HG03520 (cell line): Measurements from ENCODE around the gene RGL3.
"Not testable (repeated sequence)": the region's sequence is repeated elsewhere in the genome, so short reads cannot be mapped to it uniquely, and the experiment has no call there.

Source experiments
- ATAC-seq: cut with Tn5 transposase; IDR thresholded peaks from one replicate; pipeline ENCODE4 v1.9.1; 2021; ENCODE audit warnings: mild to moderate bottlenecking, moderate library complexity; ENCODE audit not compliant: unreplicated experiment

Gene RGL3

DNA sequence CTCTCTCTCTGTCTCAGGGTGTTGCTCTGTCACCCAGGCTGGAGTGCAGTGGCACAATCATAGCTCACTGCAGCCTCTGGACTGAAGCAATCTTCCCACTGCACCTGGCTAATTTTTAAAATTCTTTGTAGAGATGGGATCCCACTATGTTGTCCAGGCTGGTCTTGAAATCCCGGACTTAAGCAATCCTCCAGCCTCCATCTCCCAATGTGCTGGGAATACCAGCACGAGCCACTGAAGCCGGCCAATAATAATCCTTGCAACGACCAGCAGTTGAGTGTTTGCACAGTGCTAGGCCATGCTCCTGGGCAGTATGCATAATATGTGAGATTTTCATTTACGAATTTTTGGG lies 34.4 kb downstream of the RGL3 start:
- ATAC-seq = no peak

DNA sequence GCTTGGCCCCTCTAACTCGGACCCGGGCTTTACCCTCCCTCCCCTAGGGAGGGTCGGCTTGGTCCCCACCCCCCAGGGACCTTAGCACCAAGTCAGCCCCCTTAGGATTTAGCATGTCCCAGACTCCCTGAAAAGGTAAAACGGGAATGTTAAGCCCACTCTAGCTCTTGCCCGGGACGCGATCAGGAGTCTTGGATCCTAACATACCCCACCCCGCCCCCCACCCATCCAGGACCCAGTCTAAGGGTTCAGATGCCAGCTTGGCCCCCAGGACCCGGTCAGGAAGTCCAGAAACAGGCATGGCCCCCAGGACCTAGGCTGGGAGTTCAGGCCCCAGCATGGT lies 35.4 kb downstream of the RGL3 start:
- no peak for ATAC-seq

- ATAC-seq = no peak
Measured at GRCh38 chr19:11382898-11383705, 36.0 kb downstream of the RGL3 start.

DNA sequence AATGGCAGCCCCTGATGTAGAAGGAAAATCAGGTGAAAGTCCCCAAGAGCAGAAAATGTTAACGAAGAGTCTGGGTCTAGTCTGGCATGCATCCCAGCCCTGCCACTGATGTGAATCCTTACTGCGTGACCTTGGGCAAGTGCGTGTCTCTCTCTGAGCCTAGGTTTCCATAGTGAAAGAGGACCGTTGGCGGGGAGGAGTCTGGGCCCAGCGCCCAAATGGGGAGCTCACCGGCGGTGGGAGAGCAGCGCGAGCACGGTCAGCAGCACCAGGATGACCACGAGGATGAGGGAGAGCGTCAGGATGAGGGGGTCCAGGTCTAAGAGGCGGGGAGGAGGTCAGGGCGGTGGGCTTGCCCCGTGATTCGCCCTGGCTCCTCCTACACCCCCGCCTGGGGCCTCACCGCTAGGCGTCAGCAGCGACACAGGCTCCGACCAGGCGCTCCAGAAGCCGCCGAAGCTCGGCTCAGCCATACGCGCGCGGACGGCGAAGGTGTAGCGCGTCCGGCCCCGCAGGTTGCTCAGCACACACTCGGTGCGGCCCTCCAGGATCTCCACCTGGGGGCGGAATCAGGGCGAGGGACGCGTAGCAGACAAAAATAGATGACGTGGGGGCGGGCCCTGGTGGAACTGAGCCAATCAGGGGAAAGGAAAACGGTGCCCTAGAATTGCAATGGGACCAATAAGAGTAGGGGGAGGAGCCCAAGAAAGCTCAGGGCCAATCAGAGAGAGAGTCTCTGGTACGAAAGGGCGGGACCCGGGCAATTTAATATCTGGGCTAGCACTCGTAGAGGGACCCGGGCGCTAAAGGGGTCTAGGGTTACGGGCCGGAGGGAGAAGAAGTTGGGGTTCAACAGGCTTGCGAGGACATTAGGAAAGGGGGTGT lies 38.2 kb downstream of the RGL3 start:
- ATAC-seq = peak; percentile 63

DNA sequence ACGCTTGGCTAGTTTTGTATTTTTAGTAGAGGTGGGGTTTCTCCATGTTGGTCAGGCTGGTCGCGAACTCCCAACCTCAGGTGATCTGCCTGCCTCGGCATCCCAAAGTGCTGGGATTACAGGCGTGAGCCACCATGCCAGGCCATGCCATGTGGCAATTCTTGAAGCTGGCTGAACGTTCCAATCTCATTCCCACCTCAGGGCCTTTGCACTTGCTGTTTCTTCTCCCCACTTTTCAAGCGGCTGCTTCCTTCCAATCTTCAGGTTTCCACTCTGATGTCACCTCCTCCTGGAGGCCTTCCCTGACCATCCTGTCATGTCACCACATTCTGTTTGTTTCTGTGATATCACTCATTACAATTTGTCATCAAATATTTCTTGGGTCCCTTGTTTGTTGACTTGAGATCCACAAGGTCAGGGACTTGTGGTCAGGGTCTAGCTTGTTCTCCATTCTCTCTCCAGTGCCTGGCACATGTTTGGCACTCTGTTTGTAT lies 39.2 kb downstream of the RGL3 start:
- no peak for ATAC-seq

GRCh38 chr19:11379269-11379845 lies 39.8 kb downstream of the RGL3 start:
- not testable (repeated sequence) for ATAC-seq

DNA sequence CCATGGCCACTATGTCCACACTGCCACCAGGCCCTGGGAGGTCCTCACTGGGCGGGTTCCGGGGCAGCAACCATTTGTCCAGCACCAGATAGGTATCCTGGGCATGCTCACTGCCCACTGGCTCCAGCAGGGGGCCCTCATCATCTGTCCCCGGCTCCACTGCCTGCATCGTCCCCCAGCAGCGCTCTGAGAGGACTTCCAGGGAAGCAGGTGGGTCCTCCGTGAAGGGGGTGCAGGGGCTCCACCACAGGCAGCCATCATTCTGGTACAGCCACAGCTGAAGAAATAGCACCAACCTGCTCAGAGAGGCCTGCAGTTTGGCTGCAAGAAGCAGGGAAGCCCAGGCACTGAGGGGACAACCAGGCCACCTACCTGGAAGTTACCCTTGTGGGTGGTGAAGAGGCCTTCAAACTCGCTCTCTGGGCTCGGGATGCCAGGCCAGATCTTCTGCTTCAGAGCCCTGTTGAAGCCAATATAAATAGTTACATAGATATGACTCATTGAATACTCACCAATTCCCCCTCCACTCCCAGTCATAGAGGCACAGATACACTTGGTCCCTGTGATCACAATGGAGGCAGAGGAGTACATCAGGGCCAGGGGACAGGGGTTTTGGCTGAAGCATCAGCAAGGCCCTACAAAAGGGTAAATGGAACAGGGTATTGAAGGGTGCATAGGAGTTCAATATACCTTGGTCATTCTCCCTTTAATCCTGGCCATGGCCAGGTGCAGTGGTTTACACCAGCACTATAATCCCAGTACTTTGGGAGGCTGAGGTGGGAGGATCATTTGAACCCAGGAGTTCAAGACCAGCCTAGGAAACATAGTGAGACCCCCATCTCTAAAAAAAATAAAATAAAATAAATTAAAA lies 40.6 kb downstream of the RGL3 start:
- no peak for ATAC-seq

- no peak for ATAC-seq
Measured at GRCh38 chr19:11377756-11378155, 41.4 kb downstream of the RGL3 start.

DNA sequence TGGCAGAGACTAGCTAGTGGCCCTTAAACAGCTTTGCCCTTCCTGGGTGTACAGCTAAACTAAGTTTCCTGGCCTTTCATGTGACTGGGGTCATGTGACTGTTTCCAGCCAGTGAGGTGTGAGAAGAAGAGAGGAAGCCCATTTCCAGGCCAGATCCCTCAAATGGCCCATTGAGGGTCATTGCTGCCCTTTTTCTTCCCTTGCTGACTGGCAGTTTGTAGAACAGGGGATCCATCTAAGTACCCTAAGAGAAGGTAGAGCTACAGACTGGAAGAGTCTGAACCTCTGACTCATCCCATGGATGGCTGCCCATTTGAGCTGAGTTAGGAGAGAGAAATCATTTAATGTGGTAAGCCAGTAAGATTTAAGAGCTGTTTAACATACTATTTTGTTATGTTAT lies 41.9 kb downstream of the RGL3 start:
- ATAC-seq = no peak

DNA sequence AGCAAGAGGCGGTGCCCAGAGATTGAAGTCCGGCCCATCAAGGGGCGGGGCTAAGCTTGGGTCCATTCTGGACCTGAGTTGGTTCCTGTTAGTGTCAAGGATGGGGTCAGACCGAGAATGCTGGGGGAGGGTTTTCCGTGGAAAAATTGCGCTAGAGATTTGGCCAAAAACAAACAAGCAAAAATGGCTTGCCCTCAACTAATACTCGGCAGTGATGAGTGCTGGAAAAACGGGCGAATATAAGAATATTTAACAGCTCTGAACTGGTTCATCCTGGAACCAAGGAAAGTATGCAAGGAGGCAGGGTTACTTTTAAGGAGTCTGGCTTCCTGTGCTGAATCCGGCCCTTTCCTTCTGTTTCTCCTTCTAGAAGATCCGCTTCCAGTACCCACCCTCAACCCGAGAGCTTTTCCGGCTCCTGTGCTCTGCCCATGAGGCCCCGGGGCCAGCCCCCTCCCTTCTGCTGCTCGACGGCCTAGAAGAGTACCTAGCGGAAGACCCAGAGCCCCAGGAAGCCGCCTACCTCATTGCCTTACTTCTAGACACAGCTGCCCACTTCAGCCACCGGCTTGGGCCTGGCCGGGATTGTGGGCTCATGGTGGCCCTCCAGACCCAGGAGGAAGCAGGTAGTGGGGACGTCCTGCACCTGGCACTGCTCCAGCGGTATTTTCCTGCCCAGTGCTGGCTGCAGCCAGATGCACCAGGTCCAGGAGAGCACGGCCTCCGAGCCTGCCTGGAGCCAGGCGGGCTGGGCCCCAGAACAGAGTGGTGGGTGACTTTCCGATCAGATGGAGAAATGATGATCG lies 43.8 kb downstream of the RGL3 start:
- no peak for ATAC-seq

GRCh38 chr19:11374433-11375142 lies 44.5 kb downstream of the RGL3 start, which contains the start of gene SWSAP1:
Gene SWSAP1, plus strand, starts transcription at chr19:11374666. Its CDS starts 15 bp downstream, at chr19:11374681.
- ATAC-seq = peak; percentile 85

DNA sequence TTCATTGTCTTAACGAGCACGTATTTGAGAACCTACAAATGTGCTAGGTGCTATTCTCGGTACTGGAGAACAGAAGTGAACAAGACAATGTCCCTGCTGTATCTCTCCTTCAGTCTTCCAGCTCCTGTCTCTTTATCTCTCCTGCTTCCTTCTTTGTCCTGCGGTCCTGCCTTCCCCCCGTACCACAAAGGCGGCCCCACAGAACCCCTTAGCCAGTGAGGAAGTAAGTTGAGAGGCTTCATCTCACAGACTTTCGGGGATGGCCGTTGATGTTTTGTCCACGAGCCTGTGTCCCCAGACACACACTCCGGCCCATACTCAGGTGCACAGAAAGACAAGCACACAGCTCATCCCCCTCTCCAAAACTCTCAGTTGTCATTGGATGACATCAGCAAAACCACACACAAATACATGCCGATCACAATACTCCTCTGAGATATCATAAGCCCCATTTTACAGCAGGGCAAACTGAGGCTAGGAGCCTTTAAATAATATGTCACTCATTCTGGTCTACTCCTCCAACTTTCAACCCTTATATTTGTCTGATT lies 45.2 kb downstream of the RGL3 start:
- ATAC-seq = no peak

DNA sequence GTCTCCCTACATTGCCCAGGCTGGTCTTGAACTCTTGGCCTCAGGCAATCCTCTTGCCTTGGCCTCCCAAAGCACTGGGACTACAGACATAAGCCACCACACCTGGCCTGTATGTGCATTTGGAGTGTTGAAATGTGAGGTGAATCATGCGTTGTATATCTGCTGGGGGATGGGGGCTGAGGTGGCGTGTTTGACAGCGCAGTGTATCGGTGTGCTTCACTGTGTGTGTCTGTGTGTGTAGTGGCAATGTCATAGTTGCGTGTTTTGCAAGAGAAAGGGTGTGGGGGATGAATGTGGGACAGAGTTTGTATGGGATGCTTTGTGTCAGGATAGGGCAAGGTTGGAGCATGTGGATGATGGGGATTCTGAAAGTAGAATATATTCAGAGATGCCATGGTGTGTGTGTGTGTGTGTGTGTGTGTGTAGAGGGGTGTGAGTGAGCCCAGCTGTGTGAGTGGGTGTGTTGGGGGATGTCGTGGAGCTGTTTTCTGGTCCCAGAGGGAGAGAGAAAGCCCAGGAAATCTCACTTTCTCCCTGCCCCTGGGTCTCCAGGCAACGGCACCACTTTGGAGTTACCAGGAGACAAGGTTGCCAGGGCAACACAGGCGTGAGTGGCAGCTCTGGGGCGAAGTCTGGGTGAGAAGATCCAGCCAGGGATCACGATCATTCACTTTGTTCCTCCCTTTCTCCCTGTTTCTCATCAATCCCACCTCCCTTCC lies 45.8 kb downstream of the RGL3 start:
- no peak for ATAC-seq

- ATAC-seq = no peak
Measured at GRCh38 chr19:11370744-11371143, 48.4 kb downstream of the RGL3 start.

DNA sequence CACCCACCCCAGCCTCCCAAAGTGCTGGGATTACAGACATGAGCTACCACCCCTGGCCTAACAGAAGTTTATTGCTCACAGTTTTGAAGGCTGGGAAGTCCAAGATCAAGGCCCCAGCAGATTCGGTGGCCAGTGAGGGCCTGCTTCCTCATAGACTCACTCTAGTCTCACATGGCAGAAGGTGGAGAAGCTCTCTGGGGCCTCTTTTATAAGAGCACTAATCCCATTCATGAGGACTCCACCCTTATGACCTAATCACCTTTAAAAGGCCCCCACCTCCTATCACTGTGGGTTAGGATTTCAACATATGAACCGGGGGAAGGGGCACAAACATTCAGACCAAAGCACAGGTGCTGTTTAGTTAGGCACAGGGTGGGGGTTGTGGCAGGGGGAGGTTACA lies 51.6 kb downstream of the RGL3 start:
- ATAC-seq = no peak

GRCh38 chr19:11365557-11366117 lies 53.5 kb downstream of the RGL3 start:
- ATAC-seq = no peak

- no peak for ATAC-seq
Measured at GRCh38 chr19:11364935-11365334, 54.2 kb downstream of the RGL3 start.
